Liver (tissue), 9 donors: ENCODE results near the gene DBI. TPM values are rescaled to one million over a fixed set of nuclear protein-coding genes. Genes with fewer than 3 reads are reported as not detected.

Source experiments
- DNase-seq: peaks from one replicate; pipeline ENCODE4 v3.0.0-alpha.2; 2017; ENCODE audit warnings: low spot score
- H3K27ac ChIP-seq, 2 donors: one replicate each; pipeline ENCODE4 v1.7.0; 2013; ENCODE audit warnings: inconsistent platforms in 2 of 2, low read length in 2 of 2, control low read depth in 1 of 2, low read depth in 1 of 2, mild to moderate bottlenecking in 1 of 2
- H3K27me3 ChIP-seq, 4 donors: one replicate each; pipeline versions ENCODE4 v1.6.1 to v1.7.0; 2013; ENCODE audit warnings: low read length in 3 of 4, inconsistent platforms in 1 of 4, mild to moderate bottlenecking in 1 of 4, moderate library complexity in 1 of 4; ENCODE audit not compliant: control insufficient read depth in 4 of 4, insufficient read depth in 4 of 4
- H3K36me3 ChIP-seq, 4 donors: one replicate each; pipeline versions ENCODE4 v1.6.1 to v1.7.0; 2013; ENCODE audit warnings: low read length in 3 of 4, mild to moderate bottlenecking in 3 of 4, low read depth in 1 of 4, moderate library complexity in 1 of 4; ENCODE audit not compliant: control insufficient read depth in 4 of 4, insufficient read depth in 3 of 4
- H3K4me1 ChIP-seq, 4 donors: one replicate each; pipeline versions ENCODE4 v1.6.1 to v1.7.0; 2013; ENCODE audit warnings: low read length in 3 of 4, mild to moderate bottlenecking in 3 of 4, moderate library complexity in 1 of 4; ENCODE audit not compliant: control insufficient read depth in 4 of 4, insufficient read depth in 4 of 4
- H3K4me3 ChIP-seq, 3 donors: one replicate each; pipeline versions ENCODE4 v1.6.1 to v1.7.0; 2013; ENCODE audit warnings: low read length in 3 of 3, control low read depth in 1 of 3, low read depth in 1 of 3, mild to moderate bottlenecking in 1 of 3
- H3K9ac ChIP-seq, 2 donors: one replicate each; pipeline ENCODE4 v1.7.0; 2013; ENCODE audit warnings: low read length in 2 of 2, mild to moderate bottlenecking in 2 of 2, moderate library complexity in 2 of 2, control low read depth in 1 of 2, low read depth in 1 of 2
- H3K9me3 ChIP-seq, 4 donors: one replicate each; pipeline versions ENCODE4 v1.6.1 to v1.7.0; 2013; ENCODE audit warnings: low read length in 3 of 4; ENCODE audit not compliant: control insufficient read depth in 4 of 4
- EGR1 ChIP-seq, 2 donors: IDR thresholded peaks; 2 replicates each; pipeline ENCODE4 v1.6.1; 2016 to 2018; ENCODE audit warnings: antibody characterized with exemption in 2 of 2, low read depth in 2 of 2
- FOXA1 ChIP-seq: IDR thresholded peaks from 2 replicates; pipeline ENCODE4 v1.6.1; 2016; ENCODE audit warnings: antibody characterized with exemption
- FOXA2 ChIP-seq: IDR thresholded peaks from 2 replicates; pipeline ENCODE4 v1.6.1; 2016; ENCODE audit warnings: antibody characterized with exemption
- GABPA ChIP-seq, 2 donors: IDR thresholded peaks in 1 of 2; conservative IDR thresholded peaks in 1 of 2; 2 replicates each; pipeline ENCODE4 v1.6.1; 2016; ENCODE audit warnings: antibody characterized with exemption in 2 of 2, mild to moderate bottlenecking in 1 of 2, moderate library complexity in 1 of 2
- HNF4A ChIP-seq, 2 donors: conservative IDR thresholded peaks; 2 replicates each; pipeline ENCODE4 v1.6.1; 2016; ENCODE audit warnings: antibody characterized with exemption in 2 of 2, mild to moderate bottlenecking in 2 of 2
- HNF4G ChIP-seq: IDR thresholded peaks from 2 replicates; pipeline ENCODE4 v1.6.1; 2016; ENCODE audit warnings: antibody characterized with exemption
- JUND ChIP-seq, 2 donors: IDR thresholded peaks; 2 replicates each; pipeline ENCODE4 v1.6.1; 2016; ENCODE audit warnings: antibody characterized with exemption in 2 of 2
- NR2F2 ChIP-seq: IDR thresholded peaks from 2 replicates; pipeline ENCODE4 v1.6.1; 2016; ENCODE audit warnings: antibody characterized with exemption
- RAD21 ChIP-seq, 2 donors: IDR thresholded peaks; 2 replicates each; pipeline ENCODE4 v1.6.1; 2016; ENCODE audit warnings: antibody characterized with exemption in 2 of 2, mild to moderate bottlenecking in 2 of 2
- RXRA ChIP-seq, 2 donors: IDR thresholded peaks; 2 replicates each; pipeline ENCODE4 v1.6.1; 2017 to 2018; ENCODE audit warnings: antibody characterized with exemption in 2 of 2, mild to moderate bottlenecking in 1 of 2
- SP1 ChIP-seq: IDR thresholded peaks from 2 replicates; pipeline ENCODE4 v1.6.1; 2018; ENCODE audit warnings: antibody characterized with exemption, mild to moderate bottlenecking
- TAF1 ChIP-seq: conservative IDR thresholded peaks from 2 replicates; pipeline ENCODE4 v1.6.1; 2016; ENCODE audit warnings: antibody characterized with exemption, mild to moderate bottlenecking
- YY1 ChIP-seq: IDR thresholded peaks from 2 replicates; pipeline ENCODE4 v1.6.1; 2016; ENCODE audit warnings: antibody characterized with exemption, mild to moderate bottlenecking
- WGBS: extraction: QIAGEN DNeasy Blood & Tissue Kit; methylation state at CpG from one replicate; pipeline ENCODE4 v1.1.7; 2013; 5-methylcytosine and 5-hydroxymethylcytosine counted together
- polyA plus RNA-seq, 2 donors: library from polyadenylated mRNA; stranded (reverse) in 1 of 2; unstranded in 1 of 2; fragments of 200-250 nt in 1 of 2; fragments of >200 nt in 1 of 2; fragmentation: Nextera tagmentation in 1 of 2; extraction: Ambion mirVana in 1 of 2; gene quantifications; one replicate each; pipeline versions ENCODE4 v1.2.1 to v1.2.3, GENCODE V29; 2013 to 2015
- total RNA-seq, 2 donors: library from RNA; depleted of rRNA; stranded (reverse); fragments of >200 nt; gene quantifications; one replicate each; pipeline ENCODE4 v1.2.3, GENCODE V29; 2014
- TF ChIP-seq, protein P1 (sequence below): IDR thresholded peaks from 2 replicates; pipeline ENCODE4 v1.6.1; 2016; ENCODE audit warnings: antibody characterized with exemption, mild to moderate bottlenecking
- TF ChIP-seq, protein P2 (sequence below): fragments of 150-350 bp; IDR thresholded peaks from 2 replicates; pipeline ENCODE4 v1.5.1; 2017; ENCODE audit warnings: improper control_type of control experiment, low read depth, low read length; ENCODE audit not compliant: missing input control
- TF ChIP-seq, protein P3 (sequence below): IDR thresholded peaks from 2 replicates; pipeline ENCODE4 v1.6.1; 2016; ENCODE audit warnings: antibody characterized with exemption
- TF ChIP-seq, protein P4 (sequence below): IDR thresholded peaks from 2 replicates; pipeline ENCODE4 v1.6.1; 2016; ENCODE audit warnings: antibody characterized with exemption
- TF ChIP-seq, protein P5 (sequence below): IDR thresholded peaks from 2 replicates; pipeline ENCODE4 v1.6.1; 2016; ENCODE audit warnings: antibody characterized with exemption
- donor health status: healthy.
- donor health status: healthy.
- donor health status: healthy.
- donor health status: healthy.
- donor health status: healthy.

DBI gene
- total and polyA plus RNA-seq, 4 donors, result 134 to 900 (median 356) TPM

DNA sequence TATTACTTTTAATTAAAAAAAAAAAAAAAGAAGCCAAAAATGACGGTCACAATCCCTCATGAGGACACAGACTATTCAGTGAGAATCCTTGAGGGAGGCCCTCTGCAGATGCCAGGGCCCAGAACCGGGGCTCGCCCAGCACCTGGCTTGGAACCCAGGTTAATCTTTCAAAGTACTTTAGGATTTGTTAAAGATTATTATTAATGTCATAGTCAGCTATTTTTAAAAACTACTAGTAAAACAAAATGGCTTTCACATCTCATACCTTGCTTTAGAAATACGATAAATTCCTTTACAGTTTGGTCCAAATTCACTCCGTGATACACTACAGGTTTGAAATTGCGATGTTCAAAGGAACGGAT, 27.2 kb upstream of the DBI start:
- DNase-seq, result no peak
- H3K27ac ChIP-seq, result no peak overlapping the region
- H3K9me3 ChIP-seq, result no peaks in the 10 kb centered on the region
- no peak overlapping the region for H3K9ac ChIP-seq
- WGBS, result 93% methylated on average over 7 of the region's 7 CpGs
- TF ChIP-seq, protein P1, sequence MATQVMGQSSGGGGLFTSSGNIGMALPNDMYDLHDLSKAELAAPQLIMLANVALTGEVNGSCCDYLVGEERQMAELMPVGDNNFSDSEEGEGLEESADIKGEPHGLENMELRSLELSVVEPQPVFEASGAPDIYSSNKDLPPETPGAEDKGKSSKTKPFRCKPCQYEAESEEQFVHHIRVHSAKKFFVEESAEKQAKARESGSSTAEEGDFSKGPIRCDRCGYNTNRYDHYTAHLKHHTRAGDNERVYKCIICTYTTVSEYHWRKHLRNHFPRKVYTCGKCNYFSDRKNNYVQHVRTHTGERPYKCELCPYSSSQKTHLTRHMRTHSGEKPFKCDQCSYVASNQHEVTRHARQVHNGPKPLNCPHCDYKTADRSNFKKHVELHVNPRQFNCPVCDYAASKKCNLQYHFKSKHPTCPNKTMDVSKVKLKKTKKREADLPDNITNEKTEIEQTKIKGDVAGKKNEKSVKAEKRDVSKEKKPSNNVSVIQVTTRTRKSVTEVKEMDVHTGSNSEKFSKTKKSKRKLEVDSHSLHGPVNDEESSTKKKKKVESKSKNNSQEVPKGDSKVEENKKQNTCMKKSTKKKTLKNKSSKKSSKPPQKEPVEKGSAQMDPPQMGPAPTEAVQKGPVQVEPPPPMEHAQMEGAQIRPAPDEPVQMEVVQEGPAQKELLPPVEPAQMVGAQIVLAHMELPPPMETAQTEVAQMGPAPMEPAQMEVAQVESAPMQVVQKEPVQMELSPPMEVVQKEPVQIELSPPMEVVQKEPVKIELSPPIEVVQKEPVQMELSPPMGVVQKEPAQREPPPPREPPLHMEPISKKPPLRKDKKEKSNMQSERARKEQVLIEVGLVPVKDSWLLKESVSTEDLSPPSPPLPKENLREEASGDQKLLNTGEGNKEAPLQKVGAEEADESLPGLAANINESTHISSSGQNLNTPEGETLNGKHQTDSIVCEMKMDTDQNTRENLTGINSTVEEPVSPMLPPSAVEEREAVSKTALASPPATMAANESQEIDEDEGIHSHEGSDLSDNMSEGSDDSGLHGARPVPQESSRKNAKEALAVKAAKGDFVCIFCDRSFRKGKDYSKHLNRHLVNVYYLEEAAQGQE, result no peak
- no peak for TF ChIP-seq RXRA (IDR thresholded peaks at IDR 0.05)
- TF ChIP-seq HNF4G, result no peak
- no peak for TF ChIP-seq YY1
- no peak for TF ChIP-seq TAF1
- no peak for TF ChIP-seq FOXA1
- TF ChIP-seq RAD21 (IDR thresholded peaks at IDR 0.05), result no peak
- TF ChIP-seq NR2F2, result no peak
- TF ChIP-seq, protein P2, sequence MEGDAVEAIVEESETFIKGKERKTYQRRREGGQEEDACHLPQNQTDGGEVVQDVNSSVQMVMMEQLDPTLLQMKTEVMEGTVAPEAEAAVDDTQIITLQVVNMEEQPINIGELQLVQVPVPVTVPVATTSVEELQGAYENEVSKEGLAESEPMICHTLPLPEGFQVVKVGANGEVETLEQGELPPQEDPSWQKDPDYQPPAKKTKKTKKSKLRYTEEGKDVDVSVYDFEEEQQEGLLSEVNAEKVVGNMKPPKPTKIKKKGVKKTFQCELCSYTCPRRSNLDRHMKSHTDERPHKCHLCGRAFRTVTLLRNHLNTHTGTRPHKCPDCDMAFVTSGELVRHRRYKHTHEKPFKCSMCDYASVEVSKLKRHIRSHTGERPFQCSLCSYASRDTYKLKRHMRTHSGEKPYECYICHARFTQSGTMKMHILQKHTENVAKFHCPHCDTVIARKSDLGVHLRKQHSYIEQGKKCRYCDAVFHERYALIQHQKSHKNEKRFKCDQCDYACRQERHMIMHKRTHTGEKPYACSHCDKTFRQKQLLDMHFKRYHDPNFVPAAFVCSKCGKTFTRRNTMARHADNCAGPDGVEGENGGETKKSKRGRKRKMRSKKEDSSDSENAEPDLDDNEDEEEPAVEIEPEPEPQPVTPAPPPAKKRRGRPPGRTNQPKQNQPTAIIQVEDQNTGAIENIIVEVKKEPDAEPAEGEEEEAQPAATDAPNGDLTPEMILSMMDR, result no peak
- TF ChIP-seq SP1, result no peak
- TF ChIP-seq, protein P3, sequence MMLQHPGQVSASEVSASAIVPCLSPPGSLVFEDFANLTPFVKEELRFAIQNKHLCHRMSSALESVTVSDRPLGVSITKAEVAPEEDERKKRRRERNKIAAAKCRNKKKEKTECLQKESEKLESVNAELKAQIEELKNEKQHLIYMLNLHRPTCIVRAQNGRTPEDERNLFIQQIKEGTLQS, result no peak
- TF ChIP-seq, protein P4, sequence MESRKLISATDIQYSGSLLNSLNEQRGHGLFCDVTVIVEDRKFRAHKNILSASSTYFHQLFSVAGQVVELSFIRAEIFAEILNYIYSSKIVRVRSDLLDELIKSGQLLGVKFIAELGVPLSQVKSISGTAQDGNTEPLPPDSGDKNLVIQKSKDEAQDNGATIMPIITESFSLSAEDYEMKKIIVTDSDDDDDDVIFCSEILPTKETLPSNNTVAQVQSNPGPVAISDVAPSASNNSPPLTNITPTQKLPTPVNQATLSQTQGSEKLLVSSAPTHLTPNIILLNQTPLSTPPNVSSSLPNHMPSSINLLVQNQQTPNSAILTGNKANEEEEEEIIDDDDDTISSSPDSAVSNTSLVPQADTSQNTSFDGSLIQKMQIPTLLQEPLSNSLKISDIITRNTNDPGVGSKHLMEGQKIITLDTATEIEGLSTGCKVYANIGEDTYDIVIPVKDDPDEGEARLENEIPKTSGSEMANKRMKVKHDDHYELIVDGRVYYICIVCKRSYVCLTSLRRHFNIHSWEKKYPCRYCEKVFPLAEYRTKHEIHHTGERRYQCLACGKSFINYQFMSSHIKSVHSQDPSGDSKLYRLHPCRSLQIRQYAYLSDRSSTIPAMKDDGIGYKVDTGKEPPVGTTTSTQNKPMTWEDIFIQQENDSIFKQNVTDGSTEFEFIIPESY, result no peak
- no peak for TF ChIP-seq GABPA (IDR thresholded peaks at IDR 0.05 in 1 of 2, conservative IDR thresholded peaks at IDR 0.05 in 1 of 2)
- TF ChIP-seq FOXA2, result no peak
- no peak for TF ChIP-seq JUND (IDR thresholded peaks at IDR 0.05)
- no peak for TF ChIP-seq EGR1 (IDR thresholded peaks at IDR 0.05; ENCODE audit: low read depth in 2 of 2)
- TF ChIP-seq HNF4A (conservative IDR thresholded peaks at IDR 0.05), result no peak
- H3K36me3 ChIP-seq, result no peaks in the 10 kb centered on the region
- no peak overlapping the region for H3K4me3 ChIP-seq
- H3K4me1 ChIP-seq, result no peaks in the 10 kb centered on the region
- H3K27me3 ChIP-seq, result no peaks in the 10 kb centered on the region

DNA sequence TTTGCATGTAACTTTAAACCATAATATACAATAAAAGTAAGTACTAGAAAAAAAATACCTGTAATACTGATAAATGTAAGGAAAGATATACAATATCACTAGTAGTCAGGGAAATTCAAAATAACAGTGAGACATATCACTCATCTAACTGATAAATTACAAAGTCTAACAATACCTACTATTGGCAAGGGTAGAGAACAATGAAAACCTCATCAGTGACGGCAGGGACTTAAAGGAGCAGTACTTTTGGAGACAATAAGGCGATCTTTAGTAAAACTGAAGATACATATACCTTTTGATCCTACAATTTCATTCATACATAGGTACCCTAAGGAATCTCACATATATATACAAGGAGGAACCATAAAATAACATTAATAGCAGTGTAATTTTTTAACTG, 25.1 kb upstream of the DBI start:
- Histone ChIP-seq H3K36me3 (no peaks in the 10 kb centered on the region), H3K27me3 (no peaks in the 10 kb centered on the region), H3K4me3 (no peak overlapping the region), H3K9ac (no peak overlapping the region), H3K27ac (no peak overlapping the region), H3K4me1 (no peaks in the 10 kb centered on the region), H3K9me3 (no peaks in the 10 kb centered on the region)
- DNase-seq, result no peak
- 89% methylated on average over 2 of the region's 2 CpGs for WGBS
- TF ChIP-seq RXRA (IDR thresholded peaks at IDR 0.05) (no peak), HNF4A (conservative IDR thresholded peaks at IDR 0.05) (no peak), GABPA (IDR thresholded peaks at IDR 0.05 in 1 of 2, conservative IDR thresholded peaks at IDR 0.05 in 1 of 2) (no peak), TAF1 (no peak), JUND (IDR thresholded peaks at IDR 0.05) (no peak), SP1 (no peak), FOXA1 (no peak), RAD21 (IDR thresholded peaks at IDR 0.05) (no peak), EGR1 (IDR thresholded peaks at IDR 0.05; ENCODE audit: low read depth in 2 of 2) (no peak), YY1 (no peak)
- TF ChIP-seq, protein P3, result no peak
- TF ChIP-seq, protein P1, result no peak
- TF ChIP-seq, protein P4, result no peak
- TF ChIP-seq, protein P5, sequence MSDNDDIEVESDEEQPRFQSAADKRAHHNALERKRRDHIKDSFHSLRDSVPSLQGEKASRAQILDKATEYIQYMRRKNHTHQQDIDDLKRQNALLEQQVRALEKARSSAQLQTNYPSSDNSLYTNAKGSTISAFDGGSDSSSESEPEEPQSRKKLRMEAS, result no peak
